ENCODE measurements around the gene TNKS2.

GRCh38 chr10:91796331-91797047, 1.7 kb upstream of the TNKS2 start:
- TF ChIP-seq, protein P1, sequence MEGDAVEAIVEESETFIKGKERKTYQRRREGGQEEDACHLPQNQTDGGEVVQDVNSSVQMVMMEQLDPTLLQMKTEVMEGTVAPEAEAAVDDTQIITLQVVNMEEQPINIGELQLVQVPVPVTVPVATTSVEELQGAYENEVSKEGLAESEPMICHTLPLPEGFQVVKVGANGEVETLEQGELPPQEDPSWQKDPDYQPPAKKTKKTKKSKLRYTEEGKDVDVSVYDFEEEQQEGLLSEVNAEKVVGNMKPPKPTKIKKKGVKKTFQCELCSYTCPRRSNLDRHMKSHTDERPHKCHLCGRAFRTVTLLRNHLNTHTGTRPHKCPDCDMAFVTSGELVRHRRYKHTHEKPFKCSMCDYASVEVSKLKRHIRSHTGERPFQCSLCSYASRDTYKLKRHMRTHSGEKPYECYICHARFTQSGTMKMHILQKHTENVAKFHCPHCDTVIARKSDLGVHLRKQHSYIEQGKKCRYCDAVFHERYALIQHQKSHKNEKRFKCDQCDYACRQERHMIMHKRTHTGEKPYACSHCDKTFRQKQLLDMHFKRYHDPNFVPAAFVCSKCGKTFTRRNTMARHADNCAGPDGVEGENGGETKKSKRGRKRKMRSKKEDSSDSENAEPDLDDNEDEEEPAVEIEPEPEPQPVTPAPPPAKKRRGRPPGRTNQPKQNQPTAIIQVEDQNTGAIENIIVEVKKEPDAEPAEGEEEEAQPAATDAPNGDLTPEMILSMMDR (conservative IDR thresholded peaks at IDR 0.05; ENCODE audit: low read length): no peak
- no peak for TF ChIP-seq EZH2phosphoT487 (IDR thresholded peaks at IDR 0.05; ENCODE audit: borderline replicate concordance)

Data from Loucy (cell line).